GM12892 (cell line): ENCODE measurements around the gene LOXHD1.

ENCODE experiments used
- DNase-seq: peaks from one replicate; pipeline ENCODE4 v3.0.0; 2011; ENCODE audit not compliant: insufficient read length
- FAIRE-seq: peaks from 2 replicates; lab custom pipeline; 2011; peaks lifted over from hg19 to GRCh38; lab: Jason Lieb, UNC
- POLR2A ChIP-seq: IDR thresholded peaks from 2 replicates; pipeline ENCODE4 v1.6.1; 2011; ENCODE audit warnings: low read depth, low read length, control low read depth
- POLR2AphosphoS5 ChIP-seq: IDR thresholded peaks from 2 replicates; pipeline ENCODE4 v1.6.1; 2011; ENCODE audit warnings: low read depth, low read length, control low read depth
- TAF1 ChIP-seq: IDR thresholded peaks from 2 replicates; pipeline ENCODE4 v1.6.1; 2011; ENCODE audit warnings: low read depth, mild to moderate bottlenecking, control low read depth, low read length, borderline replicate concordance

LOXHD1 gene

GRCh38 chr18:46672062-46672970 is 15.3 kb upstream of the LOXHD1 start:
- DNase-seq (no peak), FAIRE-seq (no peak)
- TF ChIP-seq TAF1 = no peak
- TF ChIP-seq POLR2AphosphoS5 = no peak
- no peak for TF ChIP-seq POLR2A

DNA sequence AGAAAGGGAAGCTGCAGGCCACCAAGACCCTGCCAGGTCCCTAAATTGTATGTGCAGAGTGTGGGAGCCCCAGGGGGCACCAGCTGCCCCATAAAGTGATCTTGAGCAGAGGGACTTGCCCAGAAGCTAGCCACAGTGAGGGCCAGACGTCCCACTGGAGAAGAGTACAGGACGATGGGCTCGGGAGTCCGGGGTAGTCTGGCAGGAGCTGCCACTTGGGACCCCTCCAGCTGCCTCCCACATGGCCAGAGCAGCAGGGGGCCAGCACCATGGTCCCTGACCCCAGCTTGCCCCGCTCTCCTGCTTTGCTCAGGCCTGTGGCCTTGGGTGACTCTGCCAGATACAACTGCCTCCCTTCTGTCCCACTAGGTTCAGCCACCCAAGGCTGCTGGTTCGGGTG is 11.7 kb upstream of the LOXHD1 start:
- FAIRE-seq (no peak), DNase-seq (no peak)
- TF ChIP-seq POLR2AphosphoS5 (no peak), TAF1 (no peak), POLR2A (no peak)

DNA sequence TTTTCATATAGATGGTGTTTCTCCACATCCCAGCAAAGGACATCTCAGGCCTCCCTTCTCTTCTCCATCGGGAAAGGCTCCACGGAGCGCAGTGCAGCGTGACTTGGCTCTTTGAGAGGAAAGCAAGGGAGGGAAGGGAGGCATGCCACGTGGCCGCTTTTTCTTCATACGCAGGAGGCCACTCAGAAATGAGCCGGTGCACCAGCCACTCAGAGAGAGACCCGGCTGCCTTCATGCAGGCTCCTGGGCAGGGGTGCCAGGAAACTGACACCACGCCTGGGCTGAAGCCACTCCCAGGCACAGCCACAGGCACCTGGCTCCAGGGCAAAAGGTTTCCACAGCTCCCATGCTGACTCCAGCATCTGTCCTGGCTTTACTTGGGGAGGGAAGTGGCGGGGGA is 11.1 kb upstream of the LOXHD1 start:
- FAIRE-seq = no peak
- TF ChIP-seq POLR2A (no peak), POLR2AphosphoS5 (no peak), TAF1 (no peak)
- DNase-seq = no peak

GRCh38 chr18:46663539-46663938 is 6.5 kb upstream of the LOXHD1 start:
- FAIRE-seq (no peak), DNase-seq (no peak)
- no peak for TF ChIP-seq POLR2AphosphoS5
- no peak for TF ChIP-seq POLR2A
- TF ChIP-seq TAF1 = no peak

GRCh38 chr18:46660957-46661749 is 4.1 kb upstream of the LOXHD1 start:
- FAIRE-seq (no peak), DNase-seq (no peak)
- TF ChIP-seq TAF1 = no peak
- TF ChIP-seq POLR2AphosphoS5 = no peak
- TF ChIP-seq POLR2A = no peak

GRCh38 chr18:46659484-46659883 is 2.5 kb upstream of the LOXHD1 start:
- TF ChIP-seq POLR2AphosphoS5 = no peak
- no peak for TF ChIP-seq TAF1
- no peak for TF ChIP-seq POLR2A
- DNase-seq (no peak), FAIRE-seq (no peak)

DNA sequence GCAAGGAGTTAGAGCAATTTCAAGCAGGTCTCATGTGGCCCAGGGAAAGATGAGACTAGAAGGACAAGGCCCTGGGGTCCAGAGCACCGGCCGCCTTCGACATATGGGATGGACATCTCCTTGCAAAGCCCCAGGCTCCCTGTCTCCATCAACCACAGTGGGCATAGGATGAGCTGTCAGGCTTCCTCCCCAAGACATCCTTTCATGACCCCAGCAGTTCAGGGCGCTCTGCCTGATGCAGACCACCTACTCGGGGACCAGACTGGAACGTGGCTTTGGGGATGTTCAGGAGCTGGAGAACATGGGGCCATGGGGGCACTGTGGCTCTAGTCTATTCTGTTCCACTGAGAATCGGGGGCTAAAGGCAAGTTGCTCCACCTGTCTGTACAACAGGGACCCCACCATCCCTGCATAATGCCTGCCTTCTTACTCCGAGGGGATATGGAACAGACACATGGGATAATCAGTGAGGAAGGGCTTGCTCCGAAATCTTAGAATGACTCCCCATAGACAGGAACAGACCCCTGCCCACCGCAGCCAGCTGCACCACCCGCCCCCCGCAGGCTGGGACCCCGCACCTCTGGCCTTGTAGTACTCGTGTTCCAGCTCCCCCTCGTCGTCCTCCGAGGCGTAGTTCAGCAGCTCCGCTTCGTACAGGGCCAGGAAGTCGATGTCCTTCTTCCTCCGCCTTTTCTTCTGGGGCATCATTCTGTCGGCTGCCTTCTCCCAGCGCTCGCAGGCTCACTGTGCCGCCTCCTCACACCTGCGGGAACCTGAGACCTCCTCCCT is 500 bp downstream of the LOXHD1 start:
- TF ChIP-seq POLR2AphosphoS5 (no peak), POLR2A (no peak), TAF1 (no peak)
- DNase-seq (no peak), FAIRE-seq (no peak)

DNA sequence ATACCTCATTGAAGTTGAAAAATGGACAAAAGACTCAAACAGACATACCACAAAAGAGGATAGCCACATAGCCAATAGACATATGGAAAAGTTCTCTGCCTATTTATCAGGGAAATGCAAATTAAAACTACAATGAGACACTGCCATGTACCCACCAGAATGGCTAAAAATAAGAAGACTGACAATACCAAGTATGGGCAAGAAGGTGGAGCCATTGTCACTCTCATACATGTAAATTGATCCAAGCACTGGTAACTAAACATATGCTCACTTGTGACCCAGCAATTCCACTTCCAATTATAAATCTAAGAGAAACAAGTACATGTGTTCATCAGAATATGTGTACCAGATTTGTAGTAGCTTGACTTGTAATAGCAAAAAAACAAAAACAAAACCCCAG is 4.6 kb downstream of the LOXHD1 start:
- DNase-seq (no peak), FAIRE-seq (no peak)
- TF ChIP-seq TAF1 (no peak), POLR2AphosphoS5 (no peak), POLR2A (no peak)

GRCh38 chr18:46650681-46651080 is 6.3 kb downstream of the LOXHD1 start:
- DNase-seq (no peak), FAIRE-seq (no peak)
- no peak for TF ChIP-seq POLR2A
- TF ChIP-seq POLR2AphosphoS5 = no peak
- TF ChIP-seq TAF1 = no peak

- DNase-seq (no peak), FAIRE-seq (no peak)
- TF ChIP-seq POLR2AphosphoS5 (no peak), POLR2A (no peak), TAF1 (no peak)
Observed at GRCh38 chr18:46649071-46649862, 7.8 kb downstream of the LOXHD1 start.

- FAIRE-seq = no peak
Observed at GRCh38 chr18:46646468-46646867, 10.6 kb downstream of the LOXHD1 start.

More at GRCh38 chr18:46646468-46646867, 10.6 kb downstream of the LOXHD1 start:
- TF ChIP-seq POLR2AphosphoS5 = no peak
- TF ChIP-seq POLR2A = no peak
- TF ChIP-seq TAF1 = no peak
- DNase-seq = no peak
